Natural killer cell (primary cell): ENCODE results near the gene SH3BGR. TPM values are rescaled to one million over a fixed set of nuclear protein-coding genes. Genes with fewer than 3 reads are reported as not detected.

Experiments
- ATAC-seq, 3 donors: fragments of 150-1000 bp in 2 of 3; fragments of 200-7000 bp in 1 of 3; cut with Tn5 transposase; 1 replicate in 1 of 3; 2 replicates in 2 of 3; pipeline ENCODE4 v1.10.0; 2021; ENCODE audit warnings: mild to moderate bottlenecking in 2 of 3, moderate library complexity in 2 of 3
- DNase-seq, 2 donors: peaks; one replicate each; pipeline versions ENCODE4 v3.0.0 to v3.0.0-alpha.2; 2013 to 2021; ENCODE audit warnings: mixed read lengths in 1 of 2
- H3K27ac ChIP-seq: one replicate; pipeline ENCODE4 v1.5.1; 2013; ENCODE audit warnings: mild to moderate bottlenecking, low read length
- H3K27me3 ChIP-seq: one replicate; pipeline ENCODE4 v1.6.1; 2013; ENCODE audit warnings: low read length; ENCODE audit not compliant: control insufficient read depth, insufficient read depth
- H3K36me3 ChIP-seq: one replicate; pipeline ENCODE4 v1.6.1; 2013; ENCODE audit warnings: low read length; ENCODE audit not compliant: control insufficient read depth, insufficient read depth
- H3K4me1 ChIP-seq: one replicate; pipeline ENCODE4 v1.6.1; 2013; ENCODE audit warnings: low read length; ENCODE audit not compliant: control insufficient read depth, insufficient read depth
- H3K4me3 ChIP-seq: one replicate; pipeline ENCODE4 v1.5.1; 2013; ENCODE audit warnings: low read length
- H3K9me3 ChIP-seq: one replicate; pipeline ENCODE4 v1.6.1; 2013; ENCODE audit warnings: low read length; ENCODE audit not compliant: control insufficient read depth, insufficient read depth
- H3K27ac Mint-ChIP-seq, 2 donors: one replicate each; pipeline ENCODE4 v1.8.0; 2022; ENCODE audit warnings: mild to moderate bottlenecking in 2 of 2, mixed read lengths in 2 of 2, moderate library complexity in 1 of 2
- H3K27me3 Mint-ChIP-seq, 2 donors: one replicate each; pipeline ENCODE4 v1.8.0; 2022; ENCODE audit warnings: low read depth in 2 of 2, mixed read lengths in 2 of 2
- H3K36me3 Mint-ChIP-seq: one replicate; pipeline ENCODE4 v1.8.0; 2022; ENCODE audit warnings: mixed read lengths
- H3K4me1 Mint-ChIP-seq, 2 donors: one replicate each; pipeline ENCODE4 v1.8.0; 2022; ENCODE audit warnings: mixed read lengths in 2 of 2
- H3K4me3 Mint-ChIP-seq: one replicate; pipeline ENCODE4 v1.8.0; 2022; ENCODE audit warnings: mild to moderate bottlenecking, moderate library complexity, mixed read lengths
- H3K9me3 Mint-ChIP-seq, 2 donors: one replicate each; pipeline ENCODE4 v1.8.0; 2022; ENCODE audit warnings: mixed read lengths in 2 of 2
- WGBS: methylation state at CpG from one replicate; pipeline ENCODE4 v1.1.7; 2013; ENCODE audit warnings: missing lambda C conversion rate; ENCODE audit not compliant: insufficient coverage; 5-methylcytosine and 5-hydroxymethylcytosine counted together
- intact Hi-C: fragments of 100-400 bp; cut with micrococcal nuclease; formaldehyde crosslinking; loops from one replicate; pipeline ENCODE4 v1.14.2; 2022
- total RNA-seq, 4 donors: library from RNA; stranded (reverse); fragments of 120-200 nt in 1 of 4; gene quantifications; one replicate each; pipeline versions ENCODE4 v1.2.3 to v1.2.4, GENCODE V29; 2013 to 2022
- TF ChIP-seq, protein P1 (sequence below): fragments of 200-600 bp; IDR thresholded peaks from one replicate; pipeline ENCODE4 v1.8.0; 2022; ENCODE audit warnings: antibody characterized with exemption

SH3BGR gene
- total RNA-seq, 3 donors from 2014 or later (not counting 1 experiment from before 2014, with no cell fraction given) = 0.75 to 1.3 TPM; not detected in 1

GRCh38 chr21:39483917-39484316 lies 32.1 kb downstream of the SH3BGR start:
- no peak overlapping the region for H3K4me3 ChIP-seq
- ATAC-seq (no peak), DNase-seq (no peak)
- H3K4me1 ChIP-seq = no peaks in the 10 kb centered on the region
- Mint-ChIP-seq H3K36me3 (no peaks in the 10 kb centered on the region), H3K4me3 (no peak overlapping the region), H3K27me3 (peaks cover 8 to 15% of the 10 kb centered on the region in 2 donors), H3K27ac (no peak overlapping the region), H3K9me3 (no peaks in the 10 kb centered on the region), H3K4me1 (no peaks in the 10 kb centered on the region)
- WGBS = no CpG with 5 or more reads among the region's 1 CpG
- no peak overlapping the region for H3K27ac ChIP-seq
- no peaks in the 10 kb centered on the region for H3K27me3 ChIP-seq
- intact Hi-C loops = no loop called here
- TF ChIP-seq, protein P1, sequence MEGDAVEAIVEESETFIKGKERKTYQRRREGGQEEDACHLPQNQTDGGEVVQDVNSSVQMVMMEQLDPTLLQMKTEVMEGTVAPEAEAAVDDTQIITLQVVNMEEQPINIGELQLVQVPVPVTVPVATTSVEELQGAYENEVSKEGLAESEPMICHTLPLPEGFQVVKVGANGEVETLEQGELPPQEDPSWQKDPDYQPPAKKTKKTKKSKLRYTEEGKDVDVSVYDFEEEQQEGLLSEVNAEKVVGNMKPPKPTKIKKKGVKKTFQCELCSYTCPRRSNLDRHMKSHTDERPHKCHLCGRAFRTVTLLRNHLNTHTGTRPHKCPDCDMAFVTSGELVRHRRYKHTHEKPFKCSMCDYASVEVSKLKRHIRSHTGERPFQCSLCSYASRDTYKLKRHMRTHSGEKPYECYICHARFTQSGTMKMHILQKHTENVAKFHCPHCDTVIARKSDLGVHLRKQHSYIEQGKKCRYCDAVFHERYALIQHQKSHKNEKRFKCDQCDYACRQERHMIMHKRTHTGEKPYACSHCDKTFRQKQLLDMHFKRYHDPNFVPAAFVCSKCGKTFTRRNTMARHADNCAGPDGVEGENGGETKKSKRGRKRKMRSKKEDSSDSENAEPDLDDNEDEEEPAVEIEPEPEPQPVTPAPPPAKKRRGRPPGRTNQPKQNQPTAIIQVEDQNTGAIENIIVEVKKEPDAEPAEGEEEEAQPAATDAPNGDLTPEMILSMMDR = no peak
- H3K36me3 ChIP-seq = no peaks in the 10 kb centered on the region
- H3K9me3 ChIP-seq = no peaks in the 10 kb centered on the region

- Mint-ChIP-seq H3K9me3 (no peaks in the 10 kb centered on the region), H3K27ac (no peak overlapping the region), H3K4me1 (no peaks in the 10 kb centered on the region), H3K27me3 (peaks cover 8 to 15% of the 10 kb centered on the region in 2 donors), H3K36me3 (no peaks in the 10 kb centered on the region), H3K4me3 (no peak overlapping the region)
- Histone ChIP-seq H3K27ac (no peak overlapping the region), H3K4me3 (no peak overlapping the region), H3K36me3 (no peaks in the 10 kb centered on the region), H3K4me1 (no peaks in the 10 kb centered on the region), H3K27me3 (no peaks in the 10 kb centered on the region), H3K9me3 (no peaks in the 10 kb centered on the region)
- TF ChIP-seq, protein P1 = no peak
- intact Hi-C loops = no loop called here
- ATAC-seq (no peak), DNase-seq (no peak)
- WGBS = 85% methylated on average over 6 of the region's 6 CpGs
Measured at GRCh38 chr21:39484711-39485276, 33.0 kb downstream of the SH3BGR start.

DNA sequence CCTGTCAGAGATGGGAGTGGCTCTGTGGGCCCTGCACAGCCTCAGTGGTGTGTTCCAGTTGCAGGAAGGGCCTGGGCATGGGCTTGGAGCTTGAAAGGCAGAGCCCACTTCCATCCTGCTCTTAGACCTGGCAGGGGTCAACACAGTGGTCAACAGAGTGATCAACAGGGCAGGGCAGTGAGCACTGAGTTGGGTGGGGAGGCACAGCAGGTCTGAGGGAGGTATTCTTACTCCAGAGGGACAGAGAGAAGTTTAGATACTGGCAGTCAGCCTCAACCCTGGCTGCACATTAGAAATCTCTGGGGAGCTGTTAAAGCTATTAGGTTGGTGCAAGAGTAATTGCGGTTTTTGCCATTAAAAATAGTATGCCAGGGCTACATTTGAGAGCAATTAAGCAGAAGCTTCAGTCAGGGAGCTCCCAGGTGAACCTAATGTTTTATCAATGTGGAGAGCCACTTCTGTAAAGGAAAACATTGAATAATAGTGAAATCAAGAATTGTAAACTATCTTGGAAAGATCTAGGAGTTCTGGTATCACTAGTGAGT lies 37.7 kb downstream of the SH3BGR start:
- Histone ChIP-seq H3K9me3 (no peaks in the 10 kb centered on the region), H3K4me3 (no peak overlapping the region), H3K36me3 (no peaks in the 10 kb centered on the region), H3K27me3 (no peaks in the 10 kb centered on the region), H3K4me1 (no peaks in the 10 kb centered on the region), H3K27ac (no peak overlapping the region)
- Mint-ChIP-seq H3K9me3 (peaks cover 0 to 1% of the 10 kb centered on the region in 2 donors), H3K27ac (no peak overlapping the region), H3K4me1 (no peaks in the 10 kb centered on the region), H3K4me3 (no peak overlapping the region), H3K36me3 (peaks cover 1% of the 10 kb centered on the region), H3K27me3 (peaks cover 2 to 9% of the 10 kb centered on the region in 2 donors)
- TF ChIP-seq, protein P1 = no peak
- DNase-seq = no peak
- WGBS = 86% methylated on average over 1 of the region's 1 CpG
- ATAC-seq = no peak
- intact Hi-C loops = no loop called here

- Mint-ChIP-seq H3K4me1 (no peaks in the 10 kb centered on the region), H3K36me3 (peaks cover 4% of the 10 kb centered on the region), H3K4me3 (no peak overlapping the region), H3K27me3 (peaks cover 3 to 6% of the 10 kb centered on the region in 2 donors), H3K27ac (no peak overlapping the region), H3K9me3 (peaks cover 0 to 2% of the 10 kb centered on the region in 2 donors)
- TF ChIP-seq, protein P1 = no peak
- Histone ChIP-seq H3K27ac (no peak overlapping the region), H3K9me3 (no peaks in the 10 kb centered on the region), H3K36me3 (no peaks in the 10 kb centered on the region), H3K4me1 (no peaks in the 10 kb centered on the region), H3K27me3 (no peaks in the 10 kb centered on the region), H3K4me3 (no peak overlapping the region)
- no peak for ATAC-seq
- intact Hi-C loops = no loop called here
- DNase-seq = no peak
- WGBS = 90% methylated on average over 1 of the region's 1 CpG
Measured at GRCh38 chr21:39499156-39499555, 47.4 kb downstream of the SH3BGR start.
